NCI-H1694 treated with DMSO at 0.1 percent for 48 hours (cell line): ENCODE data around the gene PRM3.
A peak's percentile ranks its signal among the peaks of the same experiment; 100 is the strongest.

ENCODE experiments used
- DNase-seq: peaks from one replicate; lab custom pipeline; 2025; lab: John Stamatoyannopoulos, UW

Gene PRM3

GRCh38 chr16:11242658-11243057 lies 30.8 kb downstream of the PRM3 start:
- peak; percentile 51 for DNase-seq

GRCh38 chr16:11241480-11242204 lies 31.8 kb downstream of the PRM3 start:
- DNase-seq, result no peak

- DNase-seq, result no peak
These were observed 32.6 kb downstream of the PRM3 start for GRCh38 chr16:11240636-11241473.

GRCh38 chr16:11239644-11240632 lies 33.5 kb downstream of the PRM3 start:
- no peak for DNase-seq

GRCh38 chr16:11238272-11239202 lies 34.9 kb downstream of the PRM3 start:
- DNase-seq, result no peak

GRCh38 chr16:11236461-11237254 lies 36.8 kb downstream of the PRM3 start:
- peak; percentile 49 for DNase-seq

- no peak for DNase-seq
These were observed 37.8 kb downstream of the PRM3 start for GRCh38 chr16:11235703-11235991.

GRCh38 chr16:11234884-11235702 lies 38.3 kb downstream of the PRM3 start:
- DNase-seq, result no peak

- DNase-seq, result no peak
These were observed 39.6 kb downstream of the PRM3 start for GRCh38 chr16:11233727-11234376.

- no peak for DNase-seq
These were observed 40.3 kb downstream of the PRM3 start for GRCh38 chr16:11232852-11233726.

GRCh38 chr16:11232302-11232851 lies 41.1 kb downstream of the PRM3 start:
- DNase-seq, result no peak

- DNase-seq, result no peak
These were observed 42.0 kb downstream of the PRM3 start for GRCh38 chr16:11231367-11231970.

- no peak for DNase-seq
These were observed 43.5 kb downstream of the PRM3 start for GRCh38 chr16:11229906-11230305.

GRCh38 chr16:11229432-11229831 lies 44.0 kb downstream of the PRM3 start:
- DNase-seq, result no peak

GRCh38 chr16:11225677-11226549 lies 47.5 kb downstream of the PRM3 start:
- no peak for DNase-seq
